CD4-positive, alpha-beta memory T cell (primary cell): ENCODE results near the gene AVP. TPM values are rescaled to one million over a fixed set of nuclear protein-coding genes. Genes with fewer than 3 reads are reported as not detected.

Experiments used
- CTCF ChIA-PET: fragments of 350-600 bp; sonication (Branson Sonifier 250); formaldehyde crosslinking; loops from one replicate; lab custom pipeline; 2021; ENCODE audit warnings: inconsistent platforms; ENCODE audit not compliant: partially characterized antibody; lab: Charles Lee
- POLR2A ChIA-PET: fragments of 350-600 bp; sonication (Branson Sonifier 250); formaldehyde crosslinking; loops from one replicate; lab custom pipeline; 2021; ENCODE audit not compliant: partially characterized antibody; lab: Charles Lee
- DNase-seq, 5 donors: peaks; one replicate each; pipeline versions ENCODE4 v3.0.0 to v3.0.0-alpha.2; 2020 to 2022; ENCODE audit warnings: mixed read lengths in 1 of 5
- H3K27ac ChIP-seq: one replicate; pipeline ENCODE4 v1.7.0; 2013; ENCODE audit warnings: low read depth, low read length
- H3K27me3 ChIP-seq: 2 replicates; pipeline ENCODE4 v1.7.0; 2013; ENCODE audit warnings: mild to moderate bottlenecking, low read length, moderate library complexity; ENCODE audit not compliant: insufficient read depth
- H3K36me3 ChIP-seq: 2 replicates; pipeline ENCODE4 v1.7.0; 2013; ENCODE audit warnings: mild to moderate bottlenecking, low read length, moderate library complexity; ENCODE audit not compliant: insufficient read depth
- H3K4me1 ChIP-seq: 2 replicates; pipeline ENCODE4 v1.7.0; 2013; ENCODE audit warnings: mild to moderate bottlenecking, low read length, moderate library complexity; ENCODE audit not compliant: insufficient read depth
- H3K4me3 ChIP-seq, 2 donors: one replicate each; pipeline ENCODE4 v1.7.0; 2013; ENCODE audit warnings: low read length in 2 of 2, mild to moderate bottlenecking in 1 of 2
- H3K9me3 ChIP-seq, 2 donors: one replicate each; pipeline ENCODE4 v1.7.0; 2013; ENCODE audit warnings: low read length in 2 of 2, control low read depth in 1 of 2; ENCODE audit not compliant: control insufficient read depth in 1 of 2
- H3K27ac Mint-ChIP-seq, 7 donors: one replicate each; pipeline ENCODE4 v1.8.0; 2020 to 2021; ENCODE audit warnings: mixed read lengths in 7 of 7, mild to moderate bottlenecking in 6 of 7, inconsistent platforms in 3 of 7, moderate library complexity in 3 of 7
- H3K27me3 Mint-ChIP-seq, 2 donors: one replicate each; pipeline ENCODE4 v1.8.0; 2020 to 2021; ENCODE audit warnings: mixed read lengths in 2 of 2
- H3K36me3 Mint-ChIP-seq, 2 donors: one replicate each; pipeline ENCODE4 v1.8.0; 2020 to 2021; ENCODE audit warnings: mixed read lengths in 2 of 2, inconsistent platforms in 1 of 2, mild to moderate bottlenecking in 1 of 2
- H3K4me1 Mint-ChIP-seq, 4 donors: one replicate each; pipeline ENCODE4 v1.8.0; 2020 to 2021; ENCODE audit warnings: mixed read lengths in 4 of 4, mild to moderate bottlenecking in 1 of 4
- H3K4me3 Mint-ChIP-seq, 8 donors: one replicate each; pipeline ENCODE4 v1.8.0; 2020 to 2021; ENCODE audit warnings: mixed read lengths in 8 of 8, mild to moderate bottlenecking in 7 of 8, moderate library complexity in 6 of 8, inconsistent platforms in 3 of 8
- H3K9me3 Mint-ChIP-seq, 8 donors: one replicate each; pipeline ENCODE4 v1.8.0; 2020 to 2021; ENCODE audit warnings: mixed read lengths in 8 of 8, mild to moderate bottlenecking in 5 of 8, inconsistent platforms in 3 of 8, moderate library complexity in 1 of 8
- intact Hi-C: fragments of 100-400 bp; cut with micrococcal nuclease; formaldehyde crosslinking; loops from one replicate; pipeline ENCODE4 v1.15.1; 2023
- polyA plus RNA-seq, 2 donors: library from polyadenylated mRNA; unstranded; fragments of 300-500 nt; fragmentation: Illumina TruSeq; gene quantifications; one replicate each; pipeline ENCODE4 v1.2.3, GENCODE V29; 2021
- total RNA-seq, 2 experiments: library from RNA; stranded (reverse); gene quantifications; one replicate each; pipeline ENCODE4 v1.2.3, GENCODE V29; 2021

AVP gene
- total and polyA plus RNA-seq, 4 experiments from 2014 or later = not detected

GRCh38 chr20:3111507-3111906 lies 27.0 kb upstream of the AVP start:
- Mint-ChIP-seq H3K27me3 (no peaks in the 10 kb centered on the region), H3K36me3 (peaks cover 18 to 20% of the 10 kb centered on the region in 2 donors), H3K4me1 (peaks cover 0 to 18% (median 6%) of the 10 kb centered on the region in 4 donors), H3K4me3 (no peak overlapping the region), H3K9me3 (no peaks in the 10 kb centered on the region), H3K27ac (peak overlapping the region in 2 of 7 donors; percentile 29 to 63)
- H3K27ac ChIP-seq = no peak overlapping the region
- H3K9me3 ChIP-seq = no peaks in the 10 kb centered on the region
- no peaks in the 10 kb centered on the region for H3K27me3 ChIP-seq
- ChIA-PET POLR2A (no interaction called here), CTCF (no interaction called here)
- DNase-seq = no peak
- H3K4me1 ChIP-seq = peaks cover 6% of the 10 kb centered on the region
- H3K4me3 ChIP-seq = no peak overlapping the region
- intact Hi-C loops = loop anchor here (10.0 kb wide), 1 partner anchor 417 kb away; the partner anchor contains the start of gene EBF4
- H3K36me3 ChIP-seq = peaks cover 5% of the 10 kb centered on the region

- CTCF ChIA-PET = interaction anchor here (1.0 kb wide), 1 partner anchor 39 kb away, joined by 3 read pairs; no protein-coding TSS in a partner anchor
- no peaks in the 10 kb centered on the region for H3K9me3 ChIP-seq
- intact Hi-C loops = loop anchor here (10.0 kb wide), 1 partner anchor 415 kb away; the partner anchor contains the start of gene EBF4
- no peak overlapping the region for H3K27ac ChIP-seq
- Mint-ChIP-seq H3K36me3 (peaks cover 17% of the 10 kb centered on the region in 2 donors), H3K4me1 (peaks cover 0 to 8% (median 4%) of the 10 kb centered on the region in 4 donors), H3K27ac (no peak overlapping the region), H3K4me3 (no peak overlapping the region), H3K9me3 (no peaks in the 10 kb centered on the region), H3K27me3 (no peaks in the 10 kb centered on the region)
- no peak for DNase-seq
- no peaks in the 10 kb centered on the region for H3K4me1 ChIP-seq
- no peak overlapping the region for H3K4me3 ChIP-seq
- no peaks in the 10 kb centered on the region for H3K27me3 ChIP-seq
- H3K36me3 ChIP-seq = peaks cover 5% of the 10 kb centered on the region
- POLR2A ChIA-PET = no interaction called here
These were observed 25.1 kb upstream of the AVP start for GRCh38 chr20:3109350-3110302.

GRCh38 chr20:3107464-3108025 lies 23.0 kb upstream of the AVP start:
- no peaks in the 10 kb centered on the region for H3K27me3 Mint-ChIP-seq
- Histone ChIP-seq H3K27me3 (no peaks in the 10 kb centered on the region), H3K4me1 (peaks cover 5% of the 10 kb centered on the region), H3K4me3 (no peak overlapping the region), H3K36me3 (peaks cover 5% of the 10 kb centered on the region), H3K9me3 (no peaks in the 10 kb centered on the region), H3K27ac (no peak overlapping the region)
- no peak overlapping the region for H3K27ac Mint-ChIP-seq
- ChIA-PET POLR2A (no interaction called here), CTCF (interaction anchor here (0.7 kb wide), 1 partner anchor 11 kb away, joined by 3 read pairs; no protein-coding TSS in a partner anchor)
- no peak for DNase-seq
- peaks cover 7 to 11% (median 8%) of the 10 kb centered on the region in 4 donors for H3K4me1 Mint-ChIP-seq
- no peaks in the 10 kb centered on the region for H3K9me3 Mint-ChIP-seq
- no peak overlapping the region for H3K4me3 Mint-ChIP-seq
- peaks cover 8 to 12% of the 10 kb centered on the region in 2 donors for H3K36me3 Mint-ChIP-seq
- intact Hi-C loops = no loop called here

GRCh38 chr20:3106658-3107463 lies 22.3 kb upstream of the AVP start:
- Mint-ChIP-seq H3K27ac (peak overlapping the region in 1 of 7 donors; percentile 77), H3K4me1 (peaks cover 13 to 17% (median 15%) of the 10 kb centered on the region in 4 donors), H3K4me3 (no peak overlapping the region), H3K9me3 (no peaks in the 10 kb centered on the region), H3K36me3 (peaks cover 8 to 12% of the 10 kb centered on the region in 2 donors), H3K27me3 (no peaks in the 10 kb centered on the region)
- Histone ChIP-seq H3K4me3 (no peak overlapping the region), H3K27me3 (no peaks in the 10 kb centered on the region), H3K4me1 (peaks cover 12% of the 10 kb centered on the region), H3K36me3 (peaks cover 5% of the 10 kb centered on the region), H3K27ac (no peak overlapping the region), H3K9me3 (no peaks in the 10 kb centered on the region)
- no peak for DNase-seq
- intact Hi-C loops = no loop called here
- ChIA-PET POLR2A (no interaction called here), CTCF (interaction anchor here (0.7 kb wide), 1 partner anchor 10 kb away, joined by 3 read pairs; no protein-coding TSS in a partner anchor)

GRCh38 chr20:3106185-3106584 lies 21.7 kb upstream of the AVP start:
- H3K9me3 ChIP-seq = no peaks in the 10 kb centered on the region
- no peaks in the 10 kb centered on the region for H3K9me3 Mint-ChIP-seq
- no peaks in the 10 kb centered on the region for H3K27me3 Mint-ChIP-seq
- peaks cover 19% of the 10 kb centered on the region for H3K4me1 ChIP-seq
- H3K4me1 Mint-ChIP-seq = peaks cover 14 to 20% (median 17%) of the 10 kb centered on the region in 4 donors
- CTCF ChIA-PET = no interaction called here
- H3K36me3 Mint-ChIP-seq = peaks cover 7 to 8% of the 10 kb centered on the region in 2 donors
- no peak overlapping the region for H3K27ac Mint-ChIP-seq
- no peak overlapping the region for H3K4me3 ChIP-seq
- H3K4me3 Mint-ChIP-seq = no peak overlapping the region
- no peak for DNase-seq
- no peaks in the 10 kb centered on the region for H3K27me3 ChIP-seq
- no peak overlapping the region for H3K27ac ChIP-seq
- H3K36me3 ChIP-seq = peaks cover 5% of the 10 kb centered on the region
- intact Hi-C loops = no loop called here
- POLR2A ChIA-PET = no interaction called here

GRCh38 chr20:3105256-3106137 lies 21.0 kb upstream of the AVP start:
- Histone ChIP-seq H3K4me1 (peaks cover 23% of the 10 kb centered on the region), H3K9me3 (no peaks in the 10 kb centered on the region), H3K27me3 (no peaks in the 10 kb centered on the region), H3K36me3 (peaks cover 5% of the 10 kb centered on the region), H3K27ac (no peak overlapping the region), H3K4me3 (no peak overlapping the region)
- intact Hi-C loops = no loop called here
- Mint-ChIP-seq H3K4me3 (no peak overlapping the region), H3K27ac (peak overlapping the region in 1 of 7 donors; percentile 29), H3K27me3 (no peaks in the 10 kb centered on the region), H3K9me3 (no peaks in the 10 kb centered on the region), H3K4me1 (peaks cover 13 to 23% (median 19%) of the 10 kb centered on the region in 4 donors), H3K36me3 (peaks cover 2 to 8% of the 10 kb centered on the region in 2 donors)
- ChIA-PET CTCF (interaction anchor here (1.3 kb wide), 1 partner anchor 52 kb away, joined by 5 read pairs; no protein-coding TSS in a partner anchor), POLR2A (no interaction called here)
- no peak for DNase-seq
